HFFc6 (cell line): ENCODE data around the gene SEMA5B. TPM values are rescaled to one million over a fixed set of nuclear protein-coding genes. Genes with fewer than 3 reads are reported as not detected.

Experiments used
- DNase-seq: peaks from one replicate; pipeline ENCODE4 v3.0.0-alpha.2; 2018
- H3K27ac Mint-ChIP-seq: 2 replicates; pipeline ENCODE4 v1.8.0; 2020; ENCODE audit warnings: mild to moderate bottlenecking, mixed read lengths
- H3K27me3 Mint-ChIP-seq: 2 replicates; pipeline ENCODE4 v1.8.0; 2021; ENCODE audit warnings: mild to moderate bottlenecking, moderate library complexity, mixed read lengths; ENCODE audit not compliant: insufficient read depth
- H3K36me3 Mint-ChIP-seq: 2 replicates; pipeline ENCODE4 v1.8.0; 2021; ENCODE audit warnings: low read depth, mixed read lengths
- H3K4me1 Mint-ChIP-seq: 2 replicates; pipeline ENCODE4 v1.8.0; 2020; ENCODE audit warnings: low read depth, mixed read lengths
- H3K4me3 Mint-ChIP-seq: 2 replicates; pipeline ENCODE4 v1.8.0; 2020; ENCODE audit warnings: mild to moderate bottlenecking, moderate library complexity, mixed read lengths
- H3K9me3 Mint-ChIP-seq: 2 replicates; pipeline ENCODE4 v1.8.0; 2020; ENCODE audit warnings: mild to moderate bottlenecking, mixed read lengths
- CTCF ChIP-seq: fragments of 200-600 bp; sonication (generic); IDR thresholded peaks from 2 replicates; pipeline ENCODE4 v1.5.0; 2021; ENCODE audit warnings: antibody characterized with exemption, mild to moderate bottlenecking
- total RNA-seq, 6 experiments: library from RNA; stranded (reverse); fragmentation: NEBNext Ultra II Directional; extraction: Animal tissue kit (Norgen Biotek cat#: 25700); gene quantifications; 2 replicates in 1 of 6; 3 replicates in 5 of 6; pipeline ENCODE4 v1.2.3, GENCODE V29; 2021

The SEMA5B gene
- total RNA-seq, 6 experiments from 2014 or later: not detected

- no peak for DNase-seq
- H3K4me3 Mint-ChIP-seq: no peak overlapping the region
- peaks cover 28% of the 10 kb centered on the region for H3K4me1 Mint-ChIP-seq
- no peak for TF ChIP-seq CTCF
- no peak overlapping the region for H3K27ac Mint-ChIP-seq
- H3K9me3 Mint-ChIP-seq: no peaks in the 10 kb centered on the region
- H3K36me3 Mint-ChIP-seq: no peaks in the 10 kb centered on the region
- peaks cover 24% of the 10 kb centered on the region for H3K27me3 Mint-ChIP-seq
These were observed 36.9 kb upstream of the SEMA5B start for GRCh38 chr3:123064506-123064905.

GRCh38 chr3:123063034-123063433, 35.5 kb upstream of the SEMA5B start:
- no peaks in the 10 kb centered on the region for H3K36me3 Mint-ChIP-seq
- peaks cover 24% of the 10 kb centered on the region for H3K27me3 Mint-ChIP-seq
- no peak for DNase-seq
- TF ChIP-seq CTCF: no peak
- peaks cover 14% of the 10 kb centered on the region for H3K4me1 Mint-ChIP-seq
- H3K4me3 Mint-ChIP-seq: no peak overlapping the region
- no peak overlapping the region for H3K27ac Mint-ChIP-seq
- H3K9me3 Mint-ChIP-seq: no peaks in the 10 kb centered on the region

GRCh38 chr3:123061856-123062255, 34.3 kb upstream of the SEMA5B start:
- Mint-ChIP-seq H3K4me3 (no peak overlapping the region), H3K4me1 (peaks cover 8% of the 10 kb centered on the region), H3K36me3 (no peaks in the 10 kb centered on the region), H3K9me3 (no peaks in the 10 kb centered on the region), H3K27me3 (peaks cover 24% of the 10 kb centered on the region), H3K27ac (no peak overlapping the region)
- TF ChIP-seq CTCF: no peak
- DNase-seq: no peak

GRCh38 chr3:123060054-123060453, 32.5 kb upstream of the SEMA5B start:
- TF ChIP-seq CTCF: no peak
- no peak for DNase-seq
- no peaks in the 10 kb centered on the region for H3K36me3 Mint-ChIP-seq
- H3K27ac Mint-ChIP-seq: no peak overlapping the region
- no peaks in the 10 kb centered on the region for H3K4me1 Mint-ChIP-seq
- H3K9me3 Mint-ChIP-seq: no peaks in the 10 kb centered on the region
- no peak overlapping the region for H3K4me3 Mint-ChIP-seq
- H3K27me3 Mint-ChIP-seq: peaks cover 29% of the 10 kb centered on the region

GRCh38 chr3:123058505-123058904, 30.9 kb upstream of the SEMA5B start:
- Mint-ChIP-seq H3K36me3 (no peaks in the 10 kb centered on the region), H3K27me3 (peaks cover 23% of the 10 kb centered on the region), H3K4me1 (no peaks in the 10 kb centered on the region), H3K27ac (no peak overlapping the region), H3K4me3 (no peak overlapping the region), H3K9me3 (no peaks in the 10 kb centered on the region)
- no peak for TF ChIP-seq CTCF
- no peak for DNase-seq

GRCh38 chr3:123055352-123055751, 27.8 kb upstream of the SEMA5B start:
- Mint-ChIP-seq H3K27me3 (peaks cover 15% of the 10 kb centered on the region), H3K27ac (no peak overlapping the region), H3K36me3 (no peaks in the 10 kb centered on the region), H3K4me3 (no peak overlapping the region), H3K4me1 (no peaks in the 10 kb centered on the region), H3K9me3 (no peaks in the 10 kb centered on the region)
- DNase-seq: no peak
- no peak for TF ChIP-seq CTCF
